Heart left ventricle (tissue), 13 donors: ENCODE results near the gene FANCM.

ENCODE experiments used
- POLR2A ChIP-seq, 2 donors: fragments of 450-650 bp; IDR thresholded peaks; one replicate each; pipeline ENCODE4 v1.6.1; 2017; ENCODE audit warnings: antibody characterized with exemption in 2 of 2, mild to moderate bottlenecking in 2 of 2, moderate library complexity in 2 of 2
- TF ChIP-seq, protein P1 (sequence below), 12 donors: fragments of 200-600 bp; sonication (generic) in 4 of 12; IDR thresholded peaks; one replicate each; pipeline versions ENCODE4 v1.5.0 to v1.8.0; 2018 to 2022; ENCODE audit warnings: antibody characterized with exemption in 12 of 12, mild to moderate bottlenecking in 5 of 12
- donor health status: ischemic (EF 13 %, LVEDD 7.1; RV severe dilation, severe dysfunction).
- donor health status: DM: no; HTN: yes; CAD: no.
- donor health status: DM: no; HTN: no; CAD: no.
- donor health status: ischemic (EF 25% LVEDD 6.9; RV normal size, moderate dysfunction).
- donor health status: ischemic (EF 25% LVEDD 5.7; RV mildly dilated, moderate dysfunction).
- donor health status: ischemic (EF 35%, LVEDD 5.7; RV mildly dilated, moderate dysfunction).
- donor health status: nonischemic (EF 11% LVEDD 7.7; RV severe dilation, severe dysfunction).
- donor health status: DM: yes; HTN: yes; CAD: no.
- donor health status: PGD.
- donor health status: ischemic (EF 29% LVEDD 5.4; RV normal size, mild dysfunction).
- donor health status: nonischemic (EF 23%, LVEDD 6.1; RV moderate dilation, normal function).

- TF ChIP-seq, protein P1, sequence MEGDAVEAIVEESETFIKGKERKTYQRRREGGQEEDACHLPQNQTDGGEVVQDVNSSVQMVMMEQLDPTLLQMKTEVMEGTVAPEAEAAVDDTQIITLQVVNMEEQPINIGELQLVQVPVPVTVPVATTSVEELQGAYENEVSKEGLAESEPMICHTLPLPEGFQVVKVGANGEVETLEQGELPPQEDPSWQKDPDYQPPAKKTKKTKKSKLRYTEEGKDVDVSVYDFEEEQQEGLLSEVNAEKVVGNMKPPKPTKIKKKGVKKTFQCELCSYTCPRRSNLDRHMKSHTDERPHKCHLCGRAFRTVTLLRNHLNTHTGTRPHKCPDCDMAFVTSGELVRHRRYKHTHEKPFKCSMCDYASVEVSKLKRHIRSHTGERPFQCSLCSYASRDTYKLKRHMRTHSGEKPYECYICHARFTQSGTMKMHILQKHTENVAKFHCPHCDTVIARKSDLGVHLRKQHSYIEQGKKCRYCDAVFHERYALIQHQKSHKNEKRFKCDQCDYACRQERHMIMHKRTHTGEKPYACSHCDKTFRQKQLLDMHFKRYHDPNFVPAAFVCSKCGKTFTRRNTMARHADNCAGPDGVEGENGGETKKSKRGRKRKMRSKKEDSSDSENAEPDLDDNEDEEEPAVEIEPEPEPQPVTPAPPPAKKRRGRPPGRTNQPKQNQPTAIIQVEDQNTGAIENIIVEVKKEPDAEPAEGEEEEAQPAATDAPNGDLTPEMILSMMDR (IDR thresholded peaks at IDR 0.05) = no peak
- TF ChIP-seq POLR2A (IDR thresholded peaks at IDR 0.05) = no peak
These were observed 21.4 kb upstream of the FANCM start for GRCh38 chr14:45114327-45114726.
